Hematopoietic multipotent progenitor cell (in vitro differentiated cells): ENCODE measurements around the gene PROX1. TPM values are rescaled to one million over a fixed set of nuclear protein-coding genes. Genes with fewer than 3 reads are reported as not detected.

ENCODE experiments used
- DNase-seq, 3 donors: peaks; one replicate each; pipeline ENCODE4 v3.0.0-alpha.2; 2011 to 2015; ENCODE audit warnings: low read depth in 2 of 3, low spot score in 2 of 3
- total RNA-seq: library from RNA; depleted of rRNA; stranded (reverse); fragments of >200 nt; gene quantifications from one replicate; pipeline ENCODE4 v1.2.3, GENCODE V29; 2012

Gene PROX1
- total RNA-seq, 1 donor: under 0.01 TPM

- no peak for DNase-seq
These were observed 9.4 kb downstream of the PROX1 start for GRCh38 chr1:213997038-213997771.

- no peak for DNase-seq
These were observed 10.0 kb downstream of the PROX1 start for GRCh38 chr1:213997772-213998107.

- DNase-seq: no peak
These were observed 11.0 kb downstream of the PROX1 start for GRCh38 chr1:213998785-213999184.

GRCh38 chr1:213999732-214000131, 12.0 kb downstream of the PROX1 start:
- no peak for DNase-seq

GRCh38 chr1:214002060-214002459, 14.3 kb downstream of the PROX1 start:
- no peak for DNase-seq

- DNase-seq: no peak
These were observed 14.7 kb downstream of the PROX1 start for GRCh38 chr1:214002472-214002871.

GRCh38 chr1:214003233-214003632, 15.5 kb downstream of the PROX1 start:
- DNase-seq: no peak

GRCh38 chr1:214004014-214004413, 16.2 kb downstream of the PROX1 start:
- no peak for DNase-seq

- no peak for DNase-seq
These were observed 17.0 kb downstream of the PROX1 start for GRCh38 chr1:214004795-214005194.

GRCh38 chr1:214005708-214006107, 17.9 kb downstream of the PROX1 start:
- DNase-seq: no peak

- no peak for DNase-seq
These were observed 19.1 kb downstream of the PROX1 start for GRCh38 chr1:214006845-214007244.

- no peak for DNase-seq
These were observed 20.6 kb downstream of the PROX1 start for GRCh38 chr1:214008347-214008746.

GRCh38 chr1:214008791-214009422, 21.1 kb downstream of the PROX1 start:
- DNase-seq: no peak

GRCh38 chr1:214009423-214010196, 21.8 kb downstream of the PROX1 start:
- no peak for DNase-seq

- DNase-seq: no peak
These were observed 22.4 kb downstream of the PROX1 start for GRCh38 chr1:214010197-214010573.

GRCh38 chr1:214010717-214011116, 22.9 kb downstream of the PROX1 start:
- no peak for DNase-seq

GRCh38 chr1:214012418-214012817, 24.6 kb downstream of the PROX1 start:
- DNase-seq: no peak

GRCh38 chr1:214013614-214014377, 26.0 kb downstream of the PROX1 start:
- no peak for DNase-seq

- no peak for DNase-seq
These were observed 27.0 kb downstream of the PROX1 start for GRCh38 chr1:214014730-214015129.

GRCh38 chr1:214017191-214017982, 29.6 kb downstream of the PROX1 start:
- DNase-seq: no peak
